ENCODE measurements around the gene GUCY1B1. TPM values are rescaled to one million over a fixed set of nuclear protein-coding genes. Genes with fewer than 3 reads are reported as not detected.

Gene GUCY1B1
- polyA plus RNA-seq, 3 donors, result 0.60 to 0.89 (median 0.72) TPM

DNA sequence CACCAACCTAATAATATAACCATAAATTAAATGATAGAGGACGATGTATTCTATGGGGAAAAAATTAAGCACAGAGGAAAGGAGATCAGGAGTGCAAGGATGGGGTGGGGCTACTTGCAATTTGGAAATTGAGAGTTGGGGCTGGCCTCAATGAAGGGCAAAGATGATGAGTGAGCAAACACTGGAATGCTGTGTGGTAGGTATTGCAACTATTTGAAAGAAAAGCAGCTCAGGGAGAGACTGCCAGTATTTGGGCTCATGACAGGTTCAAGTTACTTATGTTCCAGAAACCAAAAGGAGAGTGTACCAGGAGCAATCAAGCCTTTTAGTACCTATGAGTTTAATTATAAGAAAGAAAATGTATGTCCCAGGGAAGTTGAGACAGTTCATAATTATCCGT lies 59.8 kb downstream of the GUCY1B1 start:
- no peak overlapping the region for H2AFZ ChIP-seq (ENCODE audit: insufficient read depth, low read depth, low read length, poor library complexity, severe bottlenecking)
- no peaks in the 10 kb centered on the region for H3K36me3 ChIP-seq (replicated peaks in 1 of 2; ENCODE audit: control insufficient read depth in 1 of 2, insufficient read depth in 2 of 2, low read length in 2 of 2)
- TF ChIP-seq, protein P1, sequence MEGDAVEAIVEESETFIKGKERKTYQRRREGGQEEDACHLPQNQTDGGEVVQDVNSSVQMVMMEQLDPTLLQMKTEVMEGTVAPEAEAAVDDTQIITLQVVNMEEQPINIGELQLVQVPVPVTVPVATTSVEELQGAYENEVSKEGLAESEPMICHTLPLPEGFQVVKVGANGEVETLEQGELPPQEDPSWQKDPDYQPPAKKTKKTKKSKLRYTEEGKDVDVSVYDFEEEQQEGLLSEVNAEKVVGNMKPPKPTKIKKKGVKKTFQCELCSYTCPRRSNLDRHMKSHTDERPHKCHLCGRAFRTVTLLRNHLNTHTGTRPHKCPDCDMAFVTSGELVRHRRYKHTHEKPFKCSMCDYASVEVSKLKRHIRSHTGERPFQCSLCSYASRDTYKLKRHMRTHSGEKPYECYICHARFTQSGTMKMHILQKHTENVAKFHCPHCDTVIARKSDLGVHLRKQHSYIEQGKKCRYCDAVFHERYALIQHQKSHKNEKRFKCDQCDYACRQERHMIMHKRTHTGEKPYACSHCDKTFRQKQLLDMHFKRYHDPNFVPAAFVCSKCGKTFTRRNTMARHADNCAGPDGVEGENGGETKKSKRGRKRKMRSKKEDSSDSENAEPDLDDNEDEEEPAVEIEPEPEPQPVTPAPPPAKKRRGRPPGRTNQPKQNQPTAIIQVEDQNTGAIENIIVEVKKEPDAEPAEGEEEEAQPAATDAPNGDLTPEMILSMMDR (IDR thresholded peaks at IDR 0.05), result no peak
- no peaks in the 10 kb centered on the region for H3K9me3 ChIP-seq (replicated peaks in 1 of 2; ENCODE audit: control insufficient read depth in 1 of 2, insufficient read depth in 1 of 2, low read length in 2 of 2)
- no peaks in the 10 kb centered on the region for H4K20me1 ChIP-seq (ENCODE audit: insufficient read depth, low read length)
- H3K27me3 ChIP-seq (ENCODE audit: control insufficient read depth in 2 of 2, insufficient read depth in 2 of 2, low read length in 2 of 2), result no peaks in the 10 kb centered on the region
- no CpG with 5 or more reads among the region's 2 CpGs for whole genome bisulfite sequencing (ENCODE audit: insufficient coverage)
- peaks cover 0 to 5% (median 3%) of the 10 kb centered on the region in 3 donors for H3K27me3 Mint-ChIP-seq (ENCODE audit: low read depth in 3 of 3)
- H3K4me3 ChIP-seq (replicated peaks in 1 of 3; ENCODE audit: low read depth in 2 of 3, low read length in 3 of 3), result no peak overlapping the region
- no peaks in the 10 kb centered on the region for H3K79me2 ChIP-seq (ENCODE audit: insufficient read depth, low read length)
- no peak overlapping the region for H3K4me3 Mint-ChIP-seq
- no peak overlapping the region for H3K27ac Mint-ChIP-seq
- H3K27ac ChIP-seq (ENCODE audit: low read depth in 1 of 2, low read length in 2 of 2), result no peak overlapping the region
- H3K4me1 Mint-ChIP-seq, result no peaks in the 10 kb centered on the region
- intact Hi-C loops (cut with micrococcal nuclease), result no loop called here
- no peaks in the 10 kb centered on the region for H3K36me3 Mint-ChIP-seq
- H3K9me3 Mint-ChIP-seq, result peaks cover 0 to 2% (median 0%) of the 10 kb centered on the region in 7 donors
- no peak for DNase-seq
- no peak overlapping the region for H3K9ac ChIP-seq (ENCODE audit: insufficient read depth, low read length, poor library complexity, severe bottlenecking)
- H3K4me1 ChIP-seq (ENCODE audit: control insufficient read depth in 1 of 2, insufficient read depth in 2 of 2, low read length in 2 of 2), result no peaks in the 10 kb centered on the region
- no peak overlapping the region for H3K4me2 ChIP-seq (replicated peaks; ENCODE audit: extremely low read depth, low read length, poor library complexity, severe bottlenecking)

DNA sequence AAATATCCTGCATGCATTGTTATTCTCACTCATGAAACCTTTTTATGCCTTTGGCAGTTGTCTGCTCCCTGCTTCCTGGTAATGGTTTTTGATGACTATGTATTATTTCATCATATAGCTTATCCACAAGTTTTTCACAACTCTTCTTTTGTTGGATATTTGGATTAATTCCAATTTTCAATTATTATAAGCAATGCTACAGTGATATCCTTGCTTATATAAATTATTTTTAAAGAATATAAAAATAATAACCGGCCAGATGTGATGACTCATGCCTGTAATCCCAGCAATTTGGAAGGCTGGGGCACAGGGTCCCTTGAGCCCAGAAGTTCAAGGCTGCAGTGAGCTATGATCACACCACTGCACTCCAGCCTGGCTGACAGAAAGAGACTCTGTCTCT lies 60.2 kb downstream of the GUCY1B1 start:
- TF ChIP-seq, protein P1 (IDR thresholded peaks at IDR 0.05), result no peak
- Mint-ChIP-seq H3K4me1 (no peaks in the 10 kb centered on the region), H3K27ac (no peak overlapping the region), H3K27me3 (ENCODE audit: low read depth in 3 of 3) (peaks cover 0 to 5% (median 3%) of the 10 kb centered on the region in 3 donors), H3K9me3 (peaks cover 0 to 2% (median 0%) of the 10 kb centered on the region in 7 donors), H3K36me3 (no peaks in the 10 kb centered on the region), H3K4me3 (no peak overlapping the region)
- Histone ChIP-seq H3K9ac (ENCODE audit: insufficient read depth, low read length, poor library complexity, severe bottlenecking) (no peak overlapping the region), H3K4me1 (ENCODE audit: control insufficient read depth in 1 of 2, insufficient read depth in 2 of 2, low read length in 2 of 2) (no peaks in the 10 kb centered on the region), H3K9me3 (replicated peaks in 1 of 2; ENCODE audit: control insufficient read depth in 1 of 2, insufficient read depth in 1 of 2, low read length in 2 of 2) (no peaks in the 10 kb centered on the region), H2AFZ (ENCODE audit: insufficient read depth, low read depth, low read length, poor library complexity, severe bottlenecking) (no peak overlapping the region), H3K4me2 (replicated peaks; ENCODE audit: extremely low read depth, low read length, poor library complexity, severe bottlenecking) (no peak overlapping the region), H3K4me3 (replicated peaks in 1 of 3; ENCODE audit: low read depth in 2 of 3, low read length in 3 of 3) (no peak overlapping the region), H4K20me1 (ENCODE audit: insufficient read depth, low read length) (no peaks in the 10 kb centered on the region), H3K79me2 (ENCODE audit: insufficient read depth, low read length) (no peaks in the 10 kb centered on the region), H3K27me3 (ENCODE audit: control insufficient read depth in 2 of 2, insufficient read depth in 2 of 2, low read length in 2 of 2) (no peaks in the 10 kb centered on the region), H3K36me3 (replicated peaks in 1 of 2; ENCODE audit: control insufficient read depth in 1 of 2, insufficient read depth in 2 of 2, low read length in 2 of 2) (no peaks in the 10 kb centered on the region), H3K27ac (ENCODE audit: low read depth in 1 of 2, low read length in 2 of 2) (no peak overlapping the region)
- WGBS (ENCODE audit: insufficient coverage), result no CpG with 5 or more reads among the region's 1 CpG
- no peak for DNase-seq
- intact Hi-C loops (cut with micrococcal nuclease), result no loop called here

All from CD14-positive monocyte (primary cell).